CD4-positive, alpha-beta T cell (primary cell): ENCODE measurements around the gene LRRC15. TPM values are rescaled to one million over a fixed set of nuclear protein-coding genes. Genes with fewer than 3 reads are reported as not detected.

Experiments
- ATAC-seq: fragments of 200-7000 bp; cut with Tn5 transposase; one replicate; pipeline ENCODE4 v1.10.0; 2022; ENCODE audit warnings: mild to moderate bottlenecking; ENCODE audit not compliant: poor library complexity
- CTCF ChIA-PET: fragments of 350-600 bp; sonication (Branson Sonifier 250); formaldehyde crosslinking; loops from one replicate; lab custom pipeline; 2021; ENCODE audit warnings: antibody characterized with exemption, inconsistent platforms; lab: Charles Lee
- POLR2A ChIA-PET: fragments of 350-600 bp; sonication (Branson Sonifier 250); formaldehyde crosslinking; loops from one replicate; lab custom pipeline; 2021; ENCODE audit warnings: antibody characterized with exemption, inconsistent platforms; lab: Charles Lee
- DNase-seq, 14 experiments: peaks; one replicate each; pipeline ENCODE4 v3.0.0-alpha.2; 2013 to 2020; ENCODE audit warnings: mixed read lengths in 2 of 14
- H3K27ac ChIP-seq, 2 donors: one replicate each; pipeline versions ENCODE4 v1.5.1 to v1.7.0; 2013; ENCODE audit warnings: low read length in 2 of 2, low read depth in 1 of 2, mild to moderate bottlenecking in 1 of 2
- H3K27me3 ChIP-seq, 2 experiments: 1 replicate in 1 of 2; 2 replicates in 1 of 2; pipeline versions ENCODE4 v1.6.1 to v1.7.0; 2013; ENCODE audit warnings: low read length in 2 of 2, control low read depth in 1 of 2, mild to moderate bottlenecking in 1 of 2, moderate library complexity in 1 of 2; ENCODE audit not compliant: insufficient read depth in 2 of 2, control insufficient read depth in 1 of 2
- H3K36me3 ChIP-seq: one replicate; pipeline ENCODE4 v1.6.1; 2013; ENCODE audit warnings: low read length, control low read depth; ENCODE audit not compliant: insufficient read depth
- H3K4me1 ChIP-seq: one replicate; pipeline ENCODE4 v1.6.1; 2013; ENCODE audit warnings: low read length, control low read depth; ENCODE audit not compliant: insufficient read depth
- H3K4me3 ChIP-seq: one replicate; pipeline ENCODE4 v1.5.1; 2013; ENCODE audit warnings: mild to moderate bottlenecking, low read length, moderate library complexity
- H3K9me3 ChIP-seq, 2 experiments: 1 replicate in 1 of 2; 2 replicates in 1 of 2; pipeline versions ENCODE4 v1.6.1 to v1.7.0; 2013; ENCODE audit warnings: low read length in 2 of 2, mild to moderate bottlenecking in 2 of 2, control low read depth in 1 of 2, moderate library complexity in 1 of 2; ENCODE audit not compliant: control insufficient read depth in 1 of 2, insufficient read depth in 1 of 2
- H3K27ac Mint-ChIP-seq: one replicate; pipeline ENCODE4 v1.8.0; 2020; ENCODE audit warnings: mixed read lengths
- H3K27me3 Mint-ChIP-seq: one replicate; pipeline ENCODE4 v1.8.0; 2021; ENCODE audit warnings: mixed read lengths
- H3K36me3 Mint-ChIP-seq: one replicate; pipeline ENCODE4 v1.8.0; 2021; ENCODE audit warnings: low read depth, mixed read lengths
- H3K4me1 Mint-ChIP-seq: one replicate; pipeline ENCODE4 v1.8.0; 2021; ENCODE audit warnings: low read depth, mixed read lengths
- H3K4me3 Mint-ChIP-seq: one replicate; pipeline ENCODE4 v1.8.0; 2020; ENCODE audit warnings: mild to moderate bottlenecking, mixed read lengths
- H3K9me3 Mint-ChIP-seq: one replicate; pipeline ENCODE4 v1.8.0; 2020; ENCODE audit warnings: mixed read lengths
- CTCF ChIP-seq: fragments of 200-600 bp; IDR thresholded peaks from one replicate; pipeline ENCODE4 v1.8.0; 2022; ENCODE audit warnings: antibody characterized with exemption, mild to moderate bottlenecking
- intact Hi-C, 2 experiments: fragments of 100-400 bp; cut with DNase I in 1 of 2; cut with micrococcal nuclease in 1 of 2; formaldehyde crosslinking; loops; one replicate each; pipeline versions ENCODE4 v1.15.1 to v1.9.0; 2023 to 2025; cut with DNase I, micrococcal nuclease
- total RNA-seq, 174 experiments: library from RNA in 2 of 174; stranded (reverse) in 2 of 174; gene quantifications; one replicate each; pipeline ENCODE4 v1.2.3 and lab custom pipeline; 2021 to 2026

LRRC15 gene
- total RNA-seq, 2 experiments from 2014 or later = not detected

- Mint-ChIP-seq H3K27me3 (no peaks in the 10 kb centered on the region), H3K9me3 (no peaks in the 10 kb centered on the region), H3K36me3 (no peaks in the 10 kb centered on the region), H3K27ac (no peak overlapping the region), H3K4me1 (no peaks in the 10 kb centered on the region), H3K4me3 (no peak overlapping the region)
- no peak for TF ChIP-seq CTCF
- Histone ChIP-seq H3K27me3 (no peaks in the 10 kb centered on the region), H3K9me3 (no peaks in the 10 kb centered on the region), H3K36me3 (no peaks in the 10 kb centered on the region), H3K4me1 (no peaks in the 10 kb centered on the region), H3K27ac (no peak overlapping the region), H3K4me3 (no peak overlapping the region)
- ChIA-PET CTCF (interaction anchor here (2.1 kb wide), 1 partner anchor 11 kb away, joined by 6 read pairs; no protein-coding TSS in a partner anchor), POLR2A (interaction anchor here (0.8 kb wide), 1 partner anchor 42 kb away, joined by 3 read pairs; no protein-coding TSS in a partner anchor)
- intact Hi-C loops = no loop called here
- DNase-seq (no peak), ATAC-seq (no peak)
Observed at GRCh38 chr3:194355379-194355778, 14.2 kb downstream of the LRRC15 start.

- Mint-ChIP-seq H3K9me3 (no peaks in the 10 kb centered on the region), H3K27ac (no peak overlapping the region), H3K4me1 (no peaks in the 10 kb centered on the region), H3K4me3 (no peak overlapping the region), H3K27me3 (no peaks in the 10 kb centered on the region), H3K36me3 (no peaks in the 10 kb centered on the region)
- CTCF ChIA-PET = interaction anchor here (2.1 kb wide), 1 partner anchor 10 kb away, joined by 6 read pairs; no protein-coding TSS in a partner anchor
- H3K4me3 ChIP-seq = no peak overlapping the region
- intact Hi-C loops = no loop called here
- no peak overlapping the region for H3K27ac ChIP-seq
- no peak for TF ChIP-seq CTCF
- DNase-seq (no peak), ATAC-seq (no peak)
- POLR2A ChIA-PET = no interaction called here
- H3K4me1 ChIP-seq = no peaks in the 10 kb centered on the region
- no peaks in the 10 kb centered on the region for H3K9me3 ChIP-seq
- no peaks in the 10 kb centered on the region for H3K36me3 ChIP-seq
- no peaks in the 10 kb centered on the region for H3K27me3 ChIP-seq
Observed at GRCh38 chr3:194354315-194354714, 15.2 kb downstream of the LRRC15 start.

GRCh38 chr3:194352667-194353246, 16.8 kb downstream of the LRRC15 start:
- Histone ChIP-seq H3K36me3 (no peaks in the 10 kb centered on the region), H3K4me3 (no peak overlapping the region), H3K9me3 (no peaks in the 10 kb centered on the region), H3K27me3 (no peaks in the 10 kb centered on the region), H3K27ac (no peak overlapping the region), H3K4me1 (no peaks in the 10 kb centered on the region)
- TF ChIP-seq CTCF = no peak
- no peak overlapping the region for H3K4me3 Mint-ChIP-seq
- no peaks in the 10 kb centered on the region for H3K36me3 Mint-ChIP-seq
- CTCF ChIA-PET = no interaction called here
- H3K27me3 Mint-ChIP-seq = no peaks in the 10 kb centered on the region
- DNase-seq (no peak), ATAC-seq (no peak)
- H3K4me1 Mint-ChIP-seq = no peaks in the 10 kb centered on the region
- H3K9me3 Mint-ChIP-seq = no peaks in the 10 kb centered on the region
- POLR2A ChIA-PET = no interaction called here
- intact Hi-C loops = no loop called here
- H3K27ac Mint-ChIP-seq = no peak overlapping the region
